ENCODE measurements around the gene RPL22.
A peak's percentile ranks its signal among the peaks of the same experiment; 100 is the strongest.

Gene RPL22

GRCh38 chr1:6245086-6245868 lies 45.9 kb upstream of the RPL22 start:
- in situ Hi-C loops (cut with MboI; ENCODE audit: low pct_unique_long_range_greater_than_20kb, low sequenced_read_pairs, unreplicated experiment) = loop anchor here (10.0 kb wide), 2 partner anchors 100 to 160 kb away; no protein-coding TSS in a partner anchor
- peak; percentile 94 for TF ChIP-seq CTCF (IDR thresholded peaks at IDR 0.05; ENCODE audit: extremely low read depth, insufficient read depth, missing control alignments)
- peak; percentile 95 for DNase-seq (ENCODE audit: low spot score)

GRCh38 chr1:6244401-6245049 lies 45.1 kb upstream of the RPL22 start:
- in situ Hi-C loops (cut with MboI; ENCODE audit: low pct_unique_long_range_greater_than_20kb, low sequenced_read_pairs, unreplicated experiment) = loop anchor here (10.0 kb wide), 2 partner anchors 100 to 160 kb away; no protein-coding TSS in a partner anchor
- no peak for DNase-seq (ENCODE audit: low spot score)
- TF ChIP-seq CTCF (IDR thresholded peaks at IDR 0.05; ENCODE audit: extremely low read depth, insufficient read depth, missing control alignments) = no peak

- in situ Hi-C loops (cut with MboI; ENCODE audit: low pct_unique_long_range_greater_than_20kb, low sequenced_read_pairs, unreplicated experiment) = loop anchor here (10.0 kb wide), 2 partner anchors 101 to 161 kb away; no protein-coding TSS in a partner anchor
- no peak for DNase-seq (ENCODE audit: low spot score)
- TF ChIP-seq CTCF (IDR thresholded peaks at IDR 0.05; ENCODE audit: extremely low read depth, insufficient read depth, missing control alignments) = no peak
Observed at GRCh38 chr1:6243993-6244392, 44.6 kb upstream of the RPL22 start, which contains the start of gene HES3. HES3 (plus strand) TSS chr1:6244179; CDS start chr1:6244366, 187 bp downstream.

- in situ Hi-C loops (cut with MboI; ENCODE audit: low pct_unique_long_range_greater_than_20kb, low sequenced_read_pairs, unreplicated experiment) = loop anchor here (10.0 kb wide), 2 partner anchors 102 to 162 kb away; no protein-coding TSS in a partner anchor
- DNase-seq (ENCODE audit: low spot score) = no peak
- TF ChIP-seq CTCF (IDR thresholded peaks at IDR 0.05; ENCODE audit: extremely low read depth, insufficient read depth, missing control alignments) = no peak
Observed at GRCh38 chr1:6243053-6243834, 43.8 kb upstream of the RPL22 start.

GRCh38 chr1:6241887-6242740 lies 42.7 kb upstream of the RPL22 start:
- no peak for TF ChIP-seq CTCF (IDR thresholded peaks at IDR 0.05; ENCODE audit: extremely low read depth, insufficient read depth, missing control alignments)
- in situ Hi-C loops (cut with MboI; ENCODE audit: low pct_unique_long_range_greater_than_20kb, low sequenced_read_pairs, unreplicated experiment) = loop anchor here (10.0 kb wide), 2 partner anchors 103 to 163 kb away; no protein-coding TSS in a partner anchor
- DNase-seq (ENCODE audit: low spot score) = no peak

Data from GM13977 (cell line).